HG03045 (cell line): Measurements from ENCODE around the gene SELENOW.

Experiments
- ATAC-seq: cut with Tn5 transposase; IDR thresholded peaks from one replicate; pipeline ENCODE4 v1.9.1; 2021; ENCODE audit warnings: mild to moderate bottlenecking, moderate library complexity; ENCODE audit not compliant: unreplicated experiment

Gene SELENOW

DNA sequence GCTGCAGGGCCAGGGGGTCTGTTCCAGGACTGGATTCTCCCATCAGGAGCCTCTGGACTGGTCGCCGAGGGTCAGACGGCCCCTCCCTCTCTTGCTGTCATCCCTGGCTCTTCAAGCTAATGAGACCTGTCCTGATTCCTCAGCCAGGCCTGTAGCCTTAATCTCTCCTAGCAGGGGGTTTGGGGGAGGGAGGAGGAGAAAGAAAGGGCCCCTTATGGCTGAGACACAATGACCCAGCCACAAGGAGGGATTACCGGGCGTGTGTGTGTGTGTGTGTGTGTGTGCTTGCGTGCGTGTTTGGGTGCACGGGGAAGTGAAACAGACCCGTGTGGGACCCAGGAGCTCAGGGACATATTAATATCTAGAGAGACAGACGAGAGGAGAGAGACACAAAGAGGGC lies 41.4 kb downstream of the SELENOW start:
- ATAC-seq: no peak

- ATAC-seq: no peak
These were observed 41.9 kb downstream of the SELENOW start for GRCh38 chr19:47820410-47820809.

GRCh38 chr19:47821460-47822020 lies 43.0 kb downstream of the SELENOW start, which contains the start of gene CRX:
Gene CRX, plus strand, starts transcription at chr19:47821937. Its CDS starts 12,507 bp downstream, at chr19:47834444.
- ATAC-seq: no peak

GRCh38 chr19:47824396-47824795 lies 45.9 kb downstream of the SELENOW start:
- ATAC-seq: no peak

DNA sequence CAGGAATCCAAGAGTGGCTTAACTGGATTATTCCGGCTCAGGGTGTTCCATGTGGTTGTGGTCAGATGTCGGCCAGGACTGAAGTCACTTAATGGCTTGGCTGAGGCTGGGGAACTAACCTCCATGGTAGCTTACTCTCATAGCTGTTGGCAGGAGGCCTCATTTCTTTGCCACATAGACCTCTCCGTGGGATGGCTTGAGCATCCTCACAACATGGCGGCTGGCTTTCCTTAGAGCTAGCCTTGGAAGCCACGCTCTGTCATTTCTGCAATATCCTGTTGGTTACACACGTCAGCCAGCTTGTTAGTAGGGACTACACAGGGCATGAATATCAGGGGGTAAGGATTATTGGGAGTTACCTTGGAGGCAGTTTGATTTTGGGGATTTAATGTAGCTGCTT lies 48.3 kb downstream of the SELENOW start:
- ATAC-seq: no peak

DNA sequence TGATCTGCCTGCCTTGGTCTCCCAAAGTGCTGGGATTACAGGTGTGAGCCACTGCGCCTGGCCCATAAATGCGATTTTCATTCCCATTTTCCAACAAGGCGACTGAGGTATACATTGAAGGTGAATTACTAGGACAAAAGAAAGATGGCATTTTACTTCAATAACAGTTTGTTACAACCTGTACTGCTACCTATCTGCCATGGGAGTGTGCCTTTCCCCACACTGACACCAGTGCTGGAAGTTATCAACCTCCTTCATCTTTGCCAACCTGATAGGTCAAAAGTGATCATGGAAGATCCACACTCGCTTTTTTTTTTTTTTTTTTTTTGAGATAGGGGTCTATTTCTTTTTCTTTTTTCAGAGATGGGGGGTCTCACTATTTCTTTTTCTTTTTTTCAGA lies 54.2 kb downstream of the SELENOW start:
- no peak for ATAC-seq
